GM19395 (cell line): ENCODE results near the gene FSTL1.
"Not testable (repeated sequence)": the region's sequence is repeated elsewhere in the genome, so short reads cannot be mapped to it uniquely, and the experiment has no call there.

Experiments
- ATAC-seq: cut with Tn5 transposase; IDR thresholded peaks from one replicate; pipeline ENCODE4 v1.9.1; 2021; ENCODE audit warnings: mild to moderate bottlenecking, moderate library complexity; ENCODE audit not compliant: unreplicated experiment

FSTL1 gene

GRCh38 chr3:120418866-120419490 lies 31.8 kb downstream of the FSTL1 start:
- peak; percentile 58 for ATAC-seq

GRCh38 chr3:120418446-120418845 lies 32.3 kb downstream of the FSTL1 start:
- ATAC-seq = no peak

GRCh38 chr3:120417272-120417911 lies 33.4 kb downstream of the FSTL1 start:
- peak; percentile 99 for ATAC-seq

DNA sequence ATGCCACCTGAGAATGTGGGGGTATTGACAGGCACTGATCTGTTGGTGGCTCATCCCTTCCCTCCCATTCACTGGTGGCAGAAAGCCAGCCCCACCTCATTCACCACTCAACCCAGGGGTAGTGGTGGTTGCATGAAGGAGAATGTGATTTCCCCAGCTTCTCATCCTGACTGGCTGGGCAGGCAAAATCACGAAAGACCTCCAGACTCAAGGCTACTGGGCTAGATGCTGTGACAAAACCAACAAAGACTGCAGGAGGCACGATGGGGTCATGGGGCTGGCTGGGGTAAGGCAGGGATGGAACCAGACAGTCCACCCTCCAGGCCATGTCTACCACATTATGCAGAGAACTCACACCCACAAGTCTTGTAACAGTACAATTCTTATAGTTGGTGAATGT lies 33.9 kb downstream of the FSTL1 start:
- peak; percentile 24 for ATAC-seq

DNA sequence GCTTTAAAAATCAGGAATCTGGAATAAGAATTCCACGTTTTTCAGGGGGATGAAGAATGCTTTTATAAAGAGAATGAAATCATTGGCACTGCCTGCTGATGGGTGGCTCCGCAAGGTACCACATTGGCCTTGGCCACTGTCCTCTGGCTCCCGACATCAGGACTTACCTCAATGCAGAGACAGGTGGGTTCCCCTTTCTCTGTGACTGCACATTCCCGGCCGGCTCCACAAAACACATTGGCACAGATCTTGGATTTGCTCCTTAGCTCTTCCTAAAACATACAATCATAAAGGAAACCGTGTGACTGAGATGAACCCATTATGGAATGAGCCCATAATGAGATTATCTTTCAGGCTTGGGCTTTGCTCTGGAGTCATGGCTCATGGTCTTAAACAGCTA lies 35.0 kb downstream of the FSTL1 start:
- no peak for ATAC-seq

DNA sequence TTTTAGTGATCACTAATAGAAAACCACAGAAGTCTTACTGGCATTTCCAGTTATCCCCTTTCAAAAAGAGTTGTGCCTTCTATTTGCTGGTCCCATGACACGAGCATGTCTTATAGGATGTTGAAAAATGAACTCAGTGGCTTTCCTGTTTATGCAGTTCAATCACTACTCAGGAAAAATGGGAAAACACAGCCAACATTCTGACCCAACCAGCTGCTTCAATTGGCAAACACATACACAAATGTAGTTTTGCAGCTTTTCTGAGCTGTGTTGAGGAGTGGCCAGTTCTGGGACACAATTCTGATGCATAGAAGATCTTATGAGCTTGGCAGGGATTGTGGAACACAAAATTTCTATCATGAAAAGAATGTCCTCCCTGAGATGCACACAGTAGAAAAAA lies 40.3 kb downstream of the FSTL1 start:
- no peak for ATAC-seq

DNA sequence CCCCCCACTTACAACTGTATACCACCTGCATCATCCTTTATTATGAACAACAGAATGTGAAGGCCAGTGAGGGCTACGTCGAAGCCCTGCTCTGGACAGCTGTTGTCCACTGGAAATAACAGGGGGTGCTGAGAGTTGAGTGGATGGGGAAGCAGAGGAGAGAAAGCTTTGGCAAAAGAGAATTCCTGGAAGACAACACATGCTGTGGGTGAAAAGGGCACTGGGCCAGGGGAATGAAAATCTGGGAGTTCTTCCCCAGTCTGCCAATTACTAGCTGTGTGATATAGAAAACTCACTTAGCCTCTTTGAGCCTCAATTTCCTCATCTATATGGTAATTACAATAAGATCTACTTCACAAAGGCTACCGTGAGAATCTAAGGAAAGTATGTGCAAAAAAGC lies 40.7 kb downstream of the FSTL1 start:
- ATAC-seq = no peak

- ATAC-seq = no peak
These were observed 43.1 kb downstream of the FSTL1 start for GRCh38 chr3:120407508-120408287.

- ATAC-seq = no peak
These were observed 45.9 kb downstream of the FSTL1 start for GRCh38 chr3:120404876-120405275.

- no peak for ATAC-seq
These were observed 48.5 kb downstream of the FSTL1 start for GRCh38 chr3:120402257-120402656.

- peak; percentile 95 for ATAC-seq
These were observed 51.4 kb downstream of the FSTL1 start for GRCh38 chr3:120399372-120399771.

GRCh38 chr3:120396469-120396868 lies 54.3 kb downstream of the FSTL1 start:
- ATAC-seq = no peak

DNA sequence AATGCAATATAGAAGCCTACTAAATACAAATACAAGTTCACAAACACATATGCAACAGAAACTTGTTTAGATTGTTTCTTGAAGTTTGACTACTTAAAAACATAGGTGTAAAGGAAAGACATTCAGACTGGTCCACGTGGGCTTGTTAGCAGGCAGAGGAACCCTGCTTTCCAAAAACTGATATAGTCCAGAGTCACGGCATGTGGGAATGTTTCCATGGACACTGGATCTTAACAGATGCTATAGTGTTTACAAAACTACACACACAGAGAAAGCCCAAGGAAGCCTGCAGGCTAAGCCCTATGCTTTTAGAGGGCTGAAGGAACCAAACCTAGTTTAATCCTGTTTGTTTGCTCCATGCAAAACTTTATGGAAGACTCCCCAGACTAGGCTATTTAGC lies 56.4 kb downstream of the FSTL1 start:
- ATAC-seq = no peak

DNA sequence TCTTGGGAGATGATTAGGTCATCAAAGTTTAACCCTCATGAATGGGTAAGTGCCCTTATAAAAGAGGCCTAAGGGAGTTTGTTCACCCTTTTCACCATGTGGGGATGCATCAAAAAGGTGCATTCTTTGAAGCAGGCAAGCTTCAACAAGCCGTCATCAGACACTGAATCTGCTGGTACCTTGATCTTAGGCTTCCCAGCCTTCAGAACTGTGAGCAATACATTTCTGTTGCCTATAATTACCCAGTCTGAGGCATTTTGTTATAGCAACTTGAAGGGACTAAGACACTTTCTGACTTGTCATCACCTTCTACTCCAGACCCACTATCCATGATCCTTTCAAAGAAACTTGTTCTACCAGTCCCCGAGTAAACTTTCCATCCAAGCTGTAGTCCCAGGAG lies 57.0 kb downstream of the FSTL1 start:
- no peak for ATAC-seq

GRCh38 chr3:120393243-120393642 lies 57.5 kb downstream of the FSTL1 start:
- ATAC-seq = no peak

- ATAC-seq = no peak
These were observed 67.8 kb downstream of the FSTL1 start for GRCh38 chr3:120382941-120383447.

- no peak for ATAC-seq
These were observed 69.3 kb downstream of the FSTL1 start for GRCh38 chr3:120381503-120381902.

GRCh38 chr3:120377948-120378347 lies 72.8 kb downstream of the FSTL1 start:
- ATAC-seq = not testable (repeated sequence)

- ATAC-seq = peak; percentile 65
These were observed 80.3 kb downstream of the FSTL1 start for GRCh38 chr3:120370463-120370862.

GRCh38 chr3:120369037-120369467 lies 81.7 kb downstream of the FSTL1 start:
- peak; percentile 95 for ATAC-seq

DNA sequence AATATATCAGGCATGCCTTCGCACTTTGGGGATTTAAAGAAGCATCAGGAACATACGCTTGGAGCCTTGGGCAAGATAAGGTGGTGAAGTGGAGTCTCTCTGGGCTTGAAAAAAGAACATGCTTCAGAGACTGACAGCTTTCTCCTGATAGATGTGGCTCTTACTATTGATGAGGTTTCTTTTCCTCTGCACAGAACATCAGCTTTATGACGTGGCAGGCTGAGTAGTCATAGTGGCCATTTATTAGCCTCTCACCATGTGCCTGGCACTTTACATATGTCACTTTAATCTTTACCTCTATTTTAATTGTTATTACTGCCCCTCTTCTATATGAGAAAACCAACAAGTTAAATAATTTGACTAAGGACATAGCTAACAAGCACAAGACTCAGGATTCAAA lies 82.6 kb downstream of the FSTL1 start:
- ATAC-seq = no peak

GRCh38 chr3:120364821-120365220 lies 86.0 kb downstream of the FSTL1 start:
- ATAC-seq = no peak
